ENCODE measurements around the gene PYGM.

PYGM gene

DNA sequence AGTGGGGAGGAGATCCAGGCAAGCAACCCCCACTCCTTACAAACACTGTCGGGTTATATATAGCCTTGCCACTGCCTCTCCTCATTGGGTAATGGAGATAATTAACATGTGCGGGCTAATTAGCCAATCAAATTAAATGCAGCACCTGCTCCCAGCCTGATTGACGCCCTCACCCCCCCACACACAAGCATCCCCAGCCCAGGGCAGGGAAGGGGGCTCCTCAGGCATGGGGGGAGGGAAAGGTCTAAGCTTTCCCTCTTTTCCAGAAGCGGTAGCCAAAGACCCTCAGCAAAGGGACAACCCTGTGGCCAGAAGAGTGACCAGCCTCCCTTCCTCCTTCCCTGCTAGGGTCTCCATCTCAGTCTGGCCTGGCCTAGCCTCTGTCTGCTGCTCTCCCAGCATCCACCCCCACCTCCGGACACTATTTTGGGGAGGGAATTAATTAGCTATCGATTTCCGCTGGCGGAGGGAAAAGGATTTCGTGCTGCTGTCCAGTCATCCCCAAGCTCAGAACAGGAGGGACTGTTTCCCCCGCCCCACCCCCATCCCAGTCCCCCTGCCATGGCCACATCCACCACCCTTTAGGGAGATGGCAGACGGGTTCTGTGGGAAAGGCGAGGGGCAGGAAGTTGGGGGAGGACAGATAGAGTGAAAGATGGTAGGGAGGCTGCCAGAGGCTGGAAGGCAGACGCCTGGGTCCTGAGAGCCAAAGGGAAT lies 43.9 kb downstream of the PYGM start:
- no peak overlapping the region for H3K4me2 ChIP-seq (ENCODE audit: low read length)
- no peak overlapping the region for H3K4me3 ChIP-seq (ENCODE audit: low read depth, low read length)
- no peak overlapping the region for H3K27ac ChIP-seq
- no peaks in the 10 kb centered on the region for H3K27me3 ChIP-seq (ENCODE audit: control insufficient read depth, insufficient read depth, low read length)
- no peaks in the 10 kb centered on the region for H3K9me3 ChIP-seq (ENCODE audit: control insufficient read depth, low read length)
- H3K79me2 ChIP-seq, result no peaks in the 10 kb centered on the region
- H2AFZ ChIP-seq, result no peak overlapping the region
- TF ChIP-seq, protein P1, sequence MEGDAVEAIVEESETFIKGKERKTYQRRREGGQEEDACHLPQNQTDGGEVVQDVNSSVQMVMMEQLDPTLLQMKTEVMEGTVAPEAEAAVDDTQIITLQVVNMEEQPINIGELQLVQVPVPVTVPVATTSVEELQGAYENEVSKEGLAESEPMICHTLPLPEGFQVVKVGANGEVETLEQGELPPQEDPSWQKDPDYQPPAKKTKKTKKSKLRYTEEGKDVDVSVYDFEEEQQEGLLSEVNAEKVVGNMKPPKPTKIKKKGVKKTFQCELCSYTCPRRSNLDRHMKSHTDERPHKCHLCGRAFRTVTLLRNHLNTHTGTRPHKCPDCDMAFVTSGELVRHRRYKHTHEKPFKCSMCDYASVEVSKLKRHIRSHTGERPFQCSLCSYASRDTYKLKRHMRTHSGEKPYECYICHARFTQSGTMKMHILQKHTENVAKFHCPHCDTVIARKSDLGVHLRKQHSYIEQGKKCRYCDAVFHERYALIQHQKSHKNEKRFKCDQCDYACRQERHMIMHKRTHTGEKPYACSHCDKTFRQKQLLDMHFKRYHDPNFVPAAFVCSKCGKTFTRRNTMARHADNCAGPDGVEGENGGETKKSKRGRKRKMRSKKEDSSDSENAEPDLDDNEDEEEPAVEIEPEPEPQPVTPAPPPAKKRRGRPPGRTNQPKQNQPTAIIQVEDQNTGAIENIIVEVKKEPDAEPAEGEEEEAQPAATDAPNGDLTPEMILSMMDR (IDR thresholded peaks at IDR 0.05), result no peak
- no peak overlapping the region for H3K9ac ChIP-seq
- no peaks in the 10 kb centered on the region for H3K36me3 ChIP-seq (ENCODE audit: control insufficient read depth, insufficient read depth, low read length)
- H3K4me1 ChIP-seq, result no peaks in the 10 kb centered on the region

GRCh38 chr11:64715110-64715509 lies 44.7 kb downstream of the PYGM start:
- Histone ChIP-seq H3K9ac (no peak overlapping the region), H3K79me2 (no peaks in the 10 kb centered on the region), H3K9me3 (ENCODE audit: control insufficient read depth, low read length) (no peaks in the 10 kb centered on the region), H3K27ac (no peak overlapping the region), H3K4me2 (ENCODE audit: low read length) (no peak overlapping the region), H3K36me3 (ENCODE audit: control insufficient read depth, insufficient read depth, low read length) (no peaks in the 10 kb centered on the region), H3K27me3 (ENCODE audit: control insufficient read depth, insufficient read depth, low read length) (no peaks in the 10 kb centered on the region), H3K4me1 (no peaks in the 10 kb centered on the region), H3K4me3 (ENCODE audit: low read depth, low read length) (no peak overlapping the region), H2AFZ (no peak overlapping the region)
- TF ChIP-seq, protein P1 (IDR thresholded peaks at IDR 0.05), result no peak

- H3K27me3 ChIP-seq (ENCODE audit: control insufficient read depth, insufficient read depth, low read length), result no peaks in the 10 kb centered on the region
- TF ChIP-seq, protein P1 (IDR thresholded peaks at IDR 0.05), result no peak
- no peak overlapping the region for H3K4me2 ChIP-seq (ENCODE audit: low read length)
- H3K9ac ChIP-seq, result no peak overlapping the region
- H3K9me3 ChIP-seq (ENCODE audit: control insufficient read depth, low read length), result no peaks in the 10 kb centered on the region
- H3K4me1 ChIP-seq, result no peaks in the 10 kb centered on the region
- H3K4me3 ChIP-seq (ENCODE audit: low read depth, low read length), result no peak overlapping the region
- H3K79me2 ChIP-seq, result no peaks in the 10 kb centered on the region
- H3K36me3 ChIP-seq (ENCODE audit: control insufficient read depth, insufficient read depth, low read length), result no peaks in the 10 kb centered on the region
- no peak overlapping the region for H3K27ac ChIP-seq
- no peak overlapping the region for H2AFZ ChIP-seq
These were observed 45.1 kb downstream of the PYGM start for GRCh38 chr11:64714666-64715065.

DNA sequence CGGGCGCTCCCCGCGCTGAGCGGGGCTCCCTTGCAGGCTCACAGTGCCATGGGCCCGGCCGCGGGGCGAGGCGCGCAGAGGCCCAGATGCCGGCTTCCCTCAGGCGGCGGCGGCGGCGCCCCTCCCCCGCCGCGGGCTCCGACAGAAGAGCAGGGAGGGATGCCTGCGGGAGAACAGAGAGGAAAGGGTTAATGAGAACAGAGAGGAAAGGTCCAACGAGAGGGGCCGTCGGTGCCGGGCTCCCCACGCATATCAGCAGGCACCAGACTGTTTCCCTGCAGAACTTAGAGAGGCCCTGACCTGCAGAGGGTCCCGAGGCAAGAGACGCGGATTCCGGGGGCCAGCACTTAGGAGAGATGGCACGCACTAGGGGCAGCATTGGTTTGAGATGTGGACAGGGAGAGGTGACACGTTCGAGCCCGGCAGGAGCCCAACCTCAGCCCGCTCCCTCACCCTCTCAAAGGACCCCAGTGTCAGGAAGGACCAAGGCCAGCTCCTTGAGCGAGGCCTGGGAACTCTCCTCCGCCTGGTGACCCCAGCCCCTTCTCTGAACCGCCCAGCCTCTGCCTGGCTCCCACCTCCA lies 45.9 kb downstream of the PYGM start:
- no peak overlapping the region for H3K4me2 ChIP-seq (ENCODE audit: low read length)
- H3K9me3 ChIP-seq (ENCODE audit: control insufficient read depth, low read length), result no peaks in the 10 kb centered on the region
- H3K27me3 ChIP-seq (ENCODE audit: control insufficient read depth, insufficient read depth, low read length), result no peaks in the 10 kb centered on the region
- no peaks in the 10 kb centered on the region for H3K79me2 ChIP-seq
- H3K9ac ChIP-seq, result no peak overlapping the region
- no peaks in the 10 kb centered on the region for H3K36me3 ChIP-seq (ENCODE audit: control insufficient read depth, insufficient read depth, low read length)
- H3K4me3 ChIP-seq (ENCODE audit: low read depth, low read length), result no peak overlapping the region
- H3K27ac ChIP-seq, result no peak overlapping the region
- no peak overlapping the region for H2AFZ ChIP-seq
- TF ChIP-seq, protein P1 (IDR thresholded peaks at IDR 0.05), result no peak
- no peaks in the 10 kb centered on the region for H3K4me1 ChIP-seq
